Measurements from ENCODE around the gene TMEM120A.
"Not testable (repeated sequence)": the region's sequence is repeated elsewhere in the genome, so short reads cannot be mapped to it uniquely, and the experiment has no call there.

The TMEM120A gene

GRCh38 chr7:75994388-75995051 is at the start of gene TMEM120A:
TSS of gene TMEM120A (minus strand) at chr7:75994595. CDS start at chr7:75994570, 25 bp downstream.
- in situ Hi-C loops (cut with HindIII; ENCODE audit: low sequenced_read_pairs): no loop called here

GRCh38 chr7:76040126-76040525 is 45.7 kb upstream of the TMEM120A start:
- in situ Hi-C loops (cut with HindIII; ENCODE audit: low sequenced_read_pairs): no loop called here

DNA sequence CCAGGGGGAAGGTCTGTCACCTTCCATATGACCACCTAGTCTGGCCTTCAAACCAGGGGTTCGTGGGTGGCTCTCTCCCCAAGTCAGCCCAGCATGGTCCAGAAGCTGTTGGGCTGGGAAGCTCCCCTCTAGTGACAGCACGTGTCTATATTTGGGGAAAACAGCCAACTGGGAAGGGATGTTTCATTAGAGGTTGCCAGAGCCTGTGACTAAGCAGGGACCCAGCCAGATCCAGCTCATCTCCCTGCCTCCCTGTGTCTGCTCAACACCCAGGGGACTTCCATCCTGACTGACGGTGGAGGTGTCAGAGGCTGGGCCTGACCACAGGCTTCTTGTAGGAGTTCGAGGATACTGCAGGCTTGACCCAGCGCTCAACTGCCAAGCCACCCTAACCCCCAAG is 42.9 kb upstream of the TMEM120A start:
- in situ Hi-C loops (cut with HindIII; ENCODE audit: low sequenced_read_pairs): no loop called here

DNA sequence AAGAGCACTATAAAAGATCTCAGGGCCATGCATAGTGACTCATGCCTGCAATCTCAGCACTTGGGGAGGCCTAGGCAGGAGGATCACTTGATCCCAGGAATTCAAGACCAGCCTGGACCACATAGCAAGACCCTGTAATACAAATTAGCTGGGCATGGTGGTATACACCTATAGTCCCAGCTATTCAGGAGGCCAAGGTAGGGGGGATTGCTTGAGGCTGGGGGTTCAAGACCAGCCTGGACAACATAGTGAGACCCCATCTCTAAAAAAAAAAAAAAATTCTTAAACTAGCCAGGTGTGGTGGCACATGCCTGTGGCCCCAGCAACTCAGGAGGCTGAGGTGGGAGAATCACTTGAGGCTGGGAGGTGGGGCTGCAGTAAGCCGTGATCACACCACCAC is 37.6 kb upstream of the TMEM120A start:
- in situ Hi-C loops (cut with HindIII; ENCODE audit: low sequenced_read_pairs): no loop called here

GRCh38 chr7:76029682-76030081 is 35.3 kb upstream of the TMEM120A start:
- in situ Hi-C loops (cut with HindIII; ENCODE audit: low sequenced_read_pairs): not testable (repeated sequence)

DNA sequence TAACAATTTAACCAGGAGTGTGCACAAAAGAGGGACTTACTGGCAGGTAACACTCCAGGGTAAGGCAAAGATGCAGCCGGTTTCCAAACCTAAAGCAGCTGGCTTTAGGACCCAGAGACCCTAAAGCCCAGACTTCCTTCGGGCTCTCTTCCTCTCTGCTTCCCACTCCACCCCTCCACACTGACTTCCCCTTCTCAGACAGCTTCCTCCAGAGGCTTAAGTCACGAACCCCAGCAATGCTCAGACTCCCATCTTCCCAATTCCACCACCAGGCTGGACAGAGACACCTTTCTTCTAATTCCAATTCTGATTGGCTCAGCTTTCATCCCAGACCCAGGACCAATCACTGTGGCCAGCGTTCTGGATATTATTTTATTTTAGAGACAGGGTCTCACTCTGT is 28.6 kb upstream of the TMEM120A start:
- in situ Hi-C loops (cut with HindIII; ENCODE audit: low sequenced_read_pairs): no loop called here

- in situ Hi-C loops (cut with HindIII; ENCODE audit: low sequenced_read_pairs): no loop called here
Observed at GRCh38 chr7:76022026-76022780, 27.8 kb upstream of the TMEM120A start.

DNA sequence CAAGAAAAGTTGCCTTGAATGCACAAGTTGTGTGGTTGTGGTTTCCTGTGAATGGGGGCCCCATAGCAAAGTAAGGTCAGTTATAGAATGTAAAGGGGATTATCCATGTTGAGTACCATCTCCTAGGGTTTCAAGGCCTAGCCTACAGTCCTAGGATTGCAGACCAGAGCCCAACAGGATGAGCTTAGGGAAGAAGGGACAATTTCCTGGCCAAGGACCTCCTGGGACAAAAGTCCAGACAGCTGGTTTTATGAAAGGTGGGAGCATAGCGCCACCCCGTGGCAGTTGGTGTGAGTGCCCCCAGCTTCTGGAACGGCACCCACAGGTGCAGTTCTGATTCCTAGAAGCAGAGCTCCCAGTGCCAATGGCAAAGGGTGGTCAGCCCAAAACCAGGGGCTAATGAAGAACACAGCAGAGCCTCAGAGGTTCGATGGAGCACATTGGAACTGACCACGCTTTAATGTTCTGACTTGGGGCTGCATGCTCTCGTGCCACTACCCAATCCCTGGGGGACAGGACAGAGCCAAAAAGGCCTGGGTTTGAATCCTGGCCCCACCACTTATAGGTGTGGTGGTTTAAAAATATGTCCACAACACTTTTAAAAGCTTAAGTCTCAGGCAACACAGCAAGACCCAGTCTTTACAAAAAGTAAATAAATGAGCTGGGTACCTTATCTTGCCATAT is 25.8 kb upstream of the TMEM120A start:
- in situ Hi-C loops (cut with HindIII; ENCODE audit: low sequenced_read_pairs): no loop called here

GRCh38 chr7:76018520-76018919 is 24.1 kb upstream of the TMEM120A start:
- in situ Hi-C loops (cut with HindIII; ENCODE audit: low sequenced_read_pairs): not testable (repeated sequence)

GRCh38 chr7:76016191-76016947 is 22.0 kb upstream of the TMEM120A start:
- in situ Hi-C loops (cut with HindIII; ENCODE audit: low sequenced_read_pairs): no loop called here

DNA sequence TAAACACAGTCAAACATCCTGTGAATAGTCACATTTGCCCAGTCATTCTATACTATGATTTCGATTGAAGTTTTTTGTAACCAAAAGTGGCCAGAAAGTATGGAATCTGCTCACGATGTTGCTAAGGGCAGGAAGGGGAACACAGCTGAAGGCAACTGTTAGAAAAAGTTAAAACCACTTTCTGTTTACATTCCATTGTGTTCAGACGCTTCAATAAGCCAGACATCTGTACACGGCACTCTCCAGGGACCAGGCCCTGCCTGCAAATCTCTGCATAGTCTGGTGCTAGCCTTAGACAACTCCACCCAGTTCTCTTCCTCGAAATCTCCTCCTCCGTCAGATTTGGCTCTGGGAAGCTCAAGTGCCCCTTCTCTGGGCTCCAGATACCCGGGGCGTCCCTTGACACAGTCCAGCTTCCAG is 17.1 kb upstream of the TMEM120A start:
- in situ Hi-C loops (cut with HindIII; ENCODE audit: low sequenced_read_pairs): no loop called here

GRCh38 chr7:76009672-76010600 is 15.5 kb upstream of the TMEM120A start:
- in situ Hi-C loops (cut with HindIII; ENCODE audit: low sequenced_read_pairs): no loop called here

GRCh38 chr7:76008156-76008687 is 13.8 kb upstream of the TMEM120A start:
- in situ Hi-C loops (cut with HindIII; ENCODE audit: low sequenced_read_pairs): no loop called here

DNA sequence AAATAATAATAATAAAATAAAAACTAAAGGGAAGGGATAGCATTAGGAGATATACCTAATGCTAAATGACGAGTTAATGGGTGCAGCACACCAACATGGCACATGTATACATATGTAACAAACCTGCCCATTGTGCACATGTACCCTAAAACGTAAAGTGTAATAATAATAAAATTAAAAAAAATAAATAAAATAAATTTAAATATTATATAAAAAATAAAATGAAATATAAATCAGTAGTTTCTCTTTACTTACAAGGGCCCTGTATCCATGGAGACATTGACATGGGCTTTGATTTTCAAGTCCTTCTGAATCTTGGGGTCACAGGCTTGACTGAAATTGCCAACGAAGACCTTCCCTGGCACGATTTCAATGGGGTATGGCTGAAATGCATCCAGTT is 10.6 kb upstream of the TMEM120A start:
- in situ Hi-C loops (cut with HindIII; ENCODE audit: low sequenced_read_pairs): not testable (repeated sequence)

- in situ Hi-C loops (cut with HindIII; ENCODE audit: low sequenced_read_pairs): no loop called here
Observed at GRCh38 chr7:76003351-76003750, 9.0 kb upstream of the TMEM120A start.

GRCh38 chr7:76002822-76003221 is 8.4 kb upstream of the TMEM120A start:
- in situ Hi-C loops (cut with HindIII; ENCODE audit: low sequenced_read_pairs): no loop called here

DNA sequence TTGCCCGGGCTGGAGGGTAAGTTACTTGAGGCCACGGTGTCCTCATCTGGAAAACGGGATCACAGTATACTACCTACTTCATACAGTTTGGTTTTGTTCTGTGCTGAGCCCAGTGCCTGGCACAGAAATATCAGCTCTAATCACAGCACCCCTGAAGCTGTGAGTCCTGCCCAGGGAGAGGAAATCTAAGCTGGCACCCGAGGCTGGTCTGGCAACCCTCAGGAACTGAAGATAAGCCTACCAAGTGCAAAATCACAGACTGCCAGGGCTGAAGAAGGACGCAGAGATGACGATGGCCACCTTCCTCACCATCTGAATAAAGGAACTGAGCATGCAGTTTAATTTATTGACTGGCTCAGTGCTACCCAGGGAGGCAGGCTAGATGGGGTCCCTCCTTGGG is 7.7 kb upstream of the TMEM120A start:
- in situ Hi-C loops (cut with HindIII; ENCODE audit: low sequenced_read_pairs): no loop called here

DNA sequence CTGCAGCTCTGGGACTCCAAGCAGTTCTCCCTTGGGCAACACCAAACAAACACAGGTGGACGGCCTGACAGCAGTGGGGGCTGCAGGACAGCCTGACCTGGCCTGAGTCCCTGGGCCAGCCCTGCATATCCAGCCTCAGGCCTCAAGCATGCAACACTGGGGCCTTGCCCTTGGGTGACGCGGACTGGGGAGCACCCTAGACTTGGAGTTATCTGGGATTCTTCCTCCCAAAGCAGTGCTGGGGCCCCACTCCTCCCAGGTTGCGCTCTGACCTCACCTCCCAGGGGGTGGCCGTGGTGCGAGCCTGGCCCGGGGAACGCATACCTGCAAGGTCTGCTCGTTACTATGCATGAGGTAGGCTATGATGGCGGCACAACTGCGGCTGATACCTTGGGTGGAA is 6.2 kb upstream of the TMEM120A start:
- in situ Hi-C loops (cut with HindIII; ENCODE audit: low sequenced_read_pairs): no loop called here

DNA sequence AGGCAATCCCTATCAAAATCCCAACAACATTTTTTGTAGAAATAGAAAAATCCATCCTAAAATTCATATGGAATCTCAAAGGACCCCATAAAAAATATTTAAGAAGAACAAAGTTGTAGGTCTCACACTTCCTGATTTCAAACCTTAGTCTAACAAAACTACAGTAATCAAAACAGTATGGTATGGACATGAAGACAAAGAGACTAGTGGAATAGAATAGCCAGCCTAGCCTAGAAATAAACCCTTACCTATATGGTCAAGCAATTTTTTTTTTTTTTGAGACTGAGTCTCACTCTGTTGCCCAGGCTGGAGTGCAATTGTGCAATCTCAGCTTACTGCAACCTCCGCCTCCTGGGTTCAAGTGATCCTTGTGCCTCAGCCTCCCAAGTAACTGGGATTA is 3.6 kb upstream of the TMEM120A start:
- in situ Hi-C loops (cut with HindIII; ENCODE audit: low sequenced_read_pairs): no loop called here

GRCh38 chr7:75996476-75996875 is 2.1 kb upstream of the TMEM120A start:
- in situ Hi-C loops (cut with HindIII; ENCODE audit: low sequenced_read_pairs): no loop called here
